RWPE1 (cell line): ENCODE results near the gene CA9.

Experiments used
- CTCF ChIA-PET: fragments of 350-600 bp; sonication (Branson Sonifier 250); formaldehyde crosslinking; extraction: SDS; loops from one replicate; lab custom pipeline; 2021; lab: Yijun Ruan, JAX
- POLR2A ChIA-PET: fragments of 400-600 bp; formaldehyde crosslinking; extraction: SDS; loops from one replicate; lab custom pipeline; 2020; ENCODE audit warnings: antibody characterized with exemption; ENCODE audit not compliant: low non-redundant PET; lab: Yijun Ruan, JAX
- DNase-seq: peaks from one replicate; pipeline ENCODE4 v3.0.0; 2012; ENCODE audit warnings: low spot score
- H3K27ac ChIP-seq: fragments of 450-650 bp; 2 replicates; pipeline ENCODE4 v1.5.1; 2017
- TF ChIP-seq, protein P1 (sequence below): fragments of 450-650 bp; conservative IDR thresholded peaks from 2 replicates; pipeline ENCODE4 v1.5.1; 2017; ENCODE audit warnings: low read depth, mild to moderate bottlenecking

Gene CA9

GRCh38 chr9:35673132-35674024 lies at the start of gene CA9:
Gene CA9 (plus strand): TSS chr9:35673928. CDS start chr9:35673960, 32 bp downstream.
- peak; percentile 60 for DNase-seq
- H3K27ac ChIP-seq = peak within 1 kb of the TSS; percentile 65
- TF ChIP-seq, protein P1, sequence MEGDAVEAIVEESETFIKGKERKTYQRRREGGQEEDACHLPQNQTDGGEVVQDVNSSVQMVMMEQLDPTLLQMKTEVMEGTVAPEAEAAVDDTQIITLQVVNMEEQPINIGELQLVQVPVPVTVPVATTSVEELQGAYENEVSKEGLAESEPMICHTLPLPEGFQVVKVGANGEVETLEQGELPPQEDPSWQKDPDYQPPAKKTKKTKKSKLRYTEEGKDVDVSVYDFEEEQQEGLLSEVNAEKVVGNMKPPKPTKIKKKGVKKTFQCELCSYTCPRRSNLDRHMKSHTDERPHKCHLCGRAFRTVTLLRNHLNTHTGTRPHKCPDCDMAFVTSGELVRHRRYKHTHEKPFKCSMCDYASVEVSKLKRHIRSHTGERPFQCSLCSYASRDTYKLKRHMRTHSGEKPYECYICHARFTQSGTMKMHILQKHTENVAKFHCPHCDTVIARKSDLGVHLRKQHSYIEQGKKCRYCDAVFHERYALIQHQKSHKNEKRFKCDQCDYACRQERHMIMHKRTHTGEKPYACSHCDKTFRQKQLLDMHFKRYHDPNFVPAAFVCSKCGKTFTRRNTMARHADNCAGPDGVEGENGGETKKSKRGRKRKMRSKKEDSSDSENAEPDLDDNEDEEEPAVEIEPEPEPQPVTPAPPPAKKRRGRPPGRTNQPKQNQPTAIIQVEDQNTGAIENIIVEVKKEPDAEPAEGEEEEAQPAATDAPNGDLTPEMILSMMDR = no peak
- CTCF ChIA-PET = interaction anchor here (0.6 to 1.6 kb wide), 5 partner anchors 23 to 223 kb away, joined by 3 to 5 read pairs (median 4); no protein-coding TSS in a partner anchor
- POLR2A ChIA-PET = interaction anchor here (1.5 kb wide), 1 partner anchor 8 kb away, joined by 6 read pairs; the partner anchor contains the start of gene ARHGEF39

DNA sequence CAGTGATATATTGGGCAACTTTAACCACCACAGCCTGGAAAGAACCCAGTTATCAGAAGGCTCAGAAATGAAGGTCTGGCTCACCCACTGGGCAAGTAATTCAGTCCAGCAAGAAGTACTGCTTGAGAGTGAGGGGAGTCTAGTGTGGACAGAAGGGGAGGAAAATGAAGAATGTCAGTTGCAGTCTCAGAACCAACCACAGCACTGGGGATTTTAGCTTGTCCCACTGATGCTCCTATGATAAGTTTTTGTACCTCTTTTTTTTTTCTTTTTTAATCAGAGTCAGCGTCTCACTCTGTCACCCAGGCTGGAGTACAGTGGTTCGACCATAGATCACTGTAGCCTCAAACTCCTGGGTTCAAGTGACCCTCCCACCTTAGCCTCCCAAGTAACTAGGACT lies 46.2 kb upstream of the CA9 start:
- no peak overlapping the region for H3K27ac ChIP-seq

DNA sequence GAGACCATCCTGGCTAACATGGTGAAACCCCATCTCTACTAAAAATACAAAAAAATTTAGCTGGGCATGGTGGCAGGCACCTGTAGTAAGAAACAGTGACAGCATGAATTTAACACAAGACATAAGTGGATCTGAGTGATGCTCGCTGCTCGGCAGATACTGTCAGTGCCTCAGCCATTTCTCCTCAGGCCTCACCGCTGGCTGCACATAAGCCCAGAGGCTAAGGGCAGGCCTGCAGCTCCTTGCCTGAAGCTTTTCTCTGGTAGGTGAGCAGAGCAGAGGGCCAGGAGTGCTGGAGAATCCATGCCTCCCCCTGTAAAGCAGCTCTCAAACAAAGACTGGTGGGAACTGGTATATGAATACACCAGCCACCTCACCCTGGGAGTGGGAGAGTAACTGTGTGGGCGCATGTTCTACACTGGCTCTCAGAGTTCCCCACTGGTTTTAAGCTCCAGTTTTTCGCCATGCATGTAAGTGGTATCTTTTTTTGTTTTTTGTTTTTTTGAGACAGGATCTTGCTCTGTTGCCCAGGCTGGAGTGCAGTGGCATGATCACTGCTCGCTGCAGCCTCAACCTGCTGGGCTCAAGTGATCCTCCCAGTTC lies 45.2 kb upstream of the CA9 start:
- TF ChIP-seq, protein P1 = no peak
- CTCF ChIA-PET = interaction anchor here (0.5 to 1.0 kb wide), 3 partner anchors 17 to 157 kb away, joined by 3 to 12 read pairs (median 3); no protein-coding TSS in a partner anchor
- DNase-seq = no peak
- no peak overlapping the region for H3K27ac ChIP-seq
- POLR2A ChIA-PET = no interaction called here

More for the DNA sequence above, 46.2 kb upstream of the CA9 start:
- CTCF ChIA-PET = interaction anchor here (0.6 kb wide), 1 partner anchor 24 kb away, joined by 3 read pairs; no protein-coding TSS in a partner anchor
- TF ChIP-seq, protein P1 = no peak
- DNase-seq = no peak
- POLR2A ChIA-PET = no interaction called here

- CTCF ChIA-PET = interaction anchor here (0.7 to 1.0 kb wide), 3 partner anchors 18 to 326 kb away, joined by 4 to 12 read pairs (median 5); no protein-coding TSS in a partner anchor
- POLR2A ChIA-PET = no interaction called here
- no peak for DNase-seq
- no peak overlapping the region for H3K27ac ChIP-seq
- TF ChIP-seq, protein P1 = no peak
Observed at GRCh38 chr9:35629597-35629996, 44.1 kb upstream of the CA9 start.

- H3K27ac ChIP-seq = no peak overlapping the region
- TF ChIP-seq, protein P1 = no peak
- ChIA-PET POLR2A (no interaction called here), CTCF (interaction anchor here (0.9 to 1.0 kb wide), 2 partner anchors 9 to 32 kb away, joined by 3 to 4 read pairs; no protein-coding TSS in a partner anchor)
- DNase-seq = no peak
Observed at GRCh38 chr9:35635730-35636129, 38.0 kb upstream of the CA9 start.
